Measurements from ENCODE around the gene ANKMY1. TPM values are rescaled to one million over a fixed set of nuclear protein-coding genes. Genes with fewer than 3 reads are reported as not detected.
A peak's percentile ranks its signal among the peaks of the same experiment; 100 is the strongest.

Gene ANKMY1
- total RNA-seq, 1 donor from 2014 or later, result 16.8 TPM

GRCh38 chr2:240434728-240435456 is 122.9 kb downstream of the ANKMY1 start:
- peak overlapping the region; percentile 89 for H3K27ac Mint-ChIP-seq
- H3K4me3 Mint-ChIP-seq, result peak overlapping the region; percentile 89
- no peak for TF ChIP-seq CTCF (conservative IDR thresholded peaks at IDR 0.05)

GRCh38 chr2:240433973-240434727 is 123.6 kb downstream of the ANKMY1 start:
- Mint-ChIP-seq H3K9me3 (no peaks in the 10 kb centered on the region), H3K4me3 (peak overlapping the region; percentile 89), H3K27ac (peak overlapping the region; percentile 89), H3K36me3 (no peaks in the 10 kb centered on the region), H3K27me3 (peaks cover 6% of the 10 kb centered on the region), H3K4me1 (ENCODE audit: unreplicated experiment) (peaks cover 9% of the 10 kb centered on the region)
- DNase-seq (ENCODE audit: extremely low spot score, unreplicated experiment), result peak; percentile 54
- TF ChIP-seq CTCF (conservative IDR thresholded peaks at IDR 0.05), result no peak

More at GRCh38 chr2:240434728-240435456, 122.9 kb downstream of the ANKMY1 start:
- H3K9me3 Mint-ChIP-seq, result no peaks in the 10 kb centered on the region
- no peaks in the 10 kb centered on the region for H3K36me3 Mint-ChIP-seq
- peaks cover 6% of the 10 kb centered on the region for H3K27me3 Mint-ChIP-seq
- DNase-seq (ENCODE audit: extremely low spot score, unreplicated experiment), result peak; percentile 89
- peaks cover 9% of the 10 kb centered on the region for H3K4me1 Mint-ChIP-seq (ENCODE audit: unreplicated experiment)

- no peaks in the 10 kb centered on the region for H3K9me3 Mint-ChIP-seq
- H3K36me3 Mint-ChIP-seq, result no peaks in the 10 kb centered on the region
- H3K4me1 Mint-ChIP-seq (ENCODE audit: unreplicated experiment), result peaks cover 5% of the 10 kb centered on the region
- DNase-seq (ENCODE audit: extremely low spot score, unreplicated experiment), result peak; percentile 67
- H3K27me3 Mint-ChIP-seq, result peaks cover 6% of the 10 kb centered on the region
- TF ChIP-seq CTCF (conservative IDR thresholded peaks at IDR 0.05), result no peak
- H3K27ac Mint-ChIP-seq, result peak overlapping the region; percentile 66
- peak overlapping the region; percentile 80 for H3K4me3 Mint-ChIP-seq
These were observed 124.7 kb downstream of the ANKMY1 start for GRCh38 chr2:240432820-240433801.

- Mint-ChIP-seq H3K4me3 (peak overlapping the region; percentile 60), H3K36me3 (no peaks in the 10 kb centered on the region), H3K27ac (no peak overlapping the region), H3K27me3 (peaks cover 3% of the 10 kb centered on the region), H3K9me3 (no peaks in the 10 kb centered on the region), H3K4me1 (ENCODE audit: unreplicated experiment) (no peaks in the 10 kb centered on the region)
- no peak for TF ChIP-seq CTCF (conservative IDR thresholded peaks at IDR 0.05)
- DNase-seq (ENCODE audit: extremely low spot score, unreplicated experiment), result peak; percentile 60
These were observed 125.4 kb downstream of the ANKMY1 start for GRCh38 chr2:240432430-240432819.
